ENCODE results near the gene SETBP1. TPM values are rescaled to one million over a fixed set of nuclear protein-coding genes. Genes with fewer than 3 reads are reported as not detected.

Gene SETBP1
- total RNA-seq, 1 donor, result 2.6 TPM

DNA sequence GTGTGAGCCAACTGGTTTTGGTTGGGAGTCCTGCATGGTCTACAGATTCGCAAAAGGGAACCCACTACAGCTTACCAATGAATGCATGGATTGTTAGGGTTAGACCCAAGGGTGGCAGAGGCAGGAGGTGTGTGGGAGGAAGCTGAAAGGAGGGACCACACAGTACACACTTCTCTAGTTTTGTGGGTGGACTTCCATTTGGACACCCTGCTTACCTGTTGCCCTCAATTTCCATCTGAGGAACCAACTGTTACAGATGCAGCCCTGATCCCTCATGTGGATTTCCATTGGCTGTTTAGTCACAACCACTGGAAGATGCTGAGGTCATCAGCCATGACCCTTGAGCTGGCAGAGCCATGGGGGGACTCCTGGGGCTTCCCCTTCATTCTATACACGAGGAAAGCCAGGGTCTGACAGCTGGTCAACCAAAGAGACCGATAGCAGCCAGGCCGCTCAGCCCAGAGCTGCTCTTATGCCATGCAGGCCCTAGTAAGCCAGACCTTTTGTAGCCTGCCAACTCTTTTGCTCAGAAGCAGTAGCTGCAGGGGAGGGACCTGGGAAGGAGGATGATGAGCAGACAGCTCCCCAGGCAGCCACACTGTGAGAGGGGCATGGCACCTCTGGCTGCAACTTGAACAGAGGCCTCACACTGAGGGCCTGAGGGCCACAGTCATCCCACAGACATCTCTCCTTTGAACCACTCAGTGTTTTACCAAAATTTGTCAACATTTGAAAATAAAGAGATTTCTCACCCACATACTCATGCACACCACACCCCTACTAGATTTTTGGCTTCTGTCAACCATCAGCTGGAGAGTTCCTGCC is 162.1 kb downstream of the SETBP1 start:
- no peak overlapping the region for H3K4me3 ChIP-seq (ENCODE audit: low read depth, low read length)
- TF ChIP-seq, protein P1, sequence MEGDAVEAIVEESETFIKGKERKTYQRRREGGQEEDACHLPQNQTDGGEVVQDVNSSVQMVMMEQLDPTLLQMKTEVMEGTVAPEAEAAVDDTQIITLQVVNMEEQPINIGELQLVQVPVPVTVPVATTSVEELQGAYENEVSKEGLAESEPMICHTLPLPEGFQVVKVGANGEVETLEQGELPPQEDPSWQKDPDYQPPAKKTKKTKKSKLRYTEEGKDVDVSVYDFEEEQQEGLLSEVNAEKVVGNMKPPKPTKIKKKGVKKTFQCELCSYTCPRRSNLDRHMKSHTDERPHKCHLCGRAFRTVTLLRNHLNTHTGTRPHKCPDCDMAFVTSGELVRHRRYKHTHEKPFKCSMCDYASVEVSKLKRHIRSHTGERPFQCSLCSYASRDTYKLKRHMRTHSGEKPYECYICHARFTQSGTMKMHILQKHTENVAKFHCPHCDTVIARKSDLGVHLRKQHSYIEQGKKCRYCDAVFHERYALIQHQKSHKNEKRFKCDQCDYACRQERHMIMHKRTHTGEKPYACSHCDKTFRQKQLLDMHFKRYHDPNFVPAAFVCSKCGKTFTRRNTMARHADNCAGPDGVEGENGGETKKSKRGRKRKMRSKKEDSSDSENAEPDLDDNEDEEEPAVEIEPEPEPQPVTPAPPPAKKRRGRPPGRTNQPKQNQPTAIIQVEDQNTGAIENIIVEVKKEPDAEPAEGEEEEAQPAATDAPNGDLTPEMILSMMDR (IDR thresholded peaks at IDR 0.05; ENCODE audit: insufficient read depth, low read depth, low read length), result no peak
- no peak for DNase-seq (ENCODE audit: low read depth)

GRCh38 chr18:44844486-44844885 is 163.8 kb downstream of the SETBP1 start:
- no peak for DNase-seq (ENCODE audit: low read depth)
- H3K4me3 ChIP-seq (ENCODE audit: low read depth, low read length), result no peak overlapping the region
- TF ChIP-seq, protein P1 (IDR thresholded peaks at IDR 0.05; ENCODE audit: insufficient read depth, low read depth, low read length), result no peak

DNA sequence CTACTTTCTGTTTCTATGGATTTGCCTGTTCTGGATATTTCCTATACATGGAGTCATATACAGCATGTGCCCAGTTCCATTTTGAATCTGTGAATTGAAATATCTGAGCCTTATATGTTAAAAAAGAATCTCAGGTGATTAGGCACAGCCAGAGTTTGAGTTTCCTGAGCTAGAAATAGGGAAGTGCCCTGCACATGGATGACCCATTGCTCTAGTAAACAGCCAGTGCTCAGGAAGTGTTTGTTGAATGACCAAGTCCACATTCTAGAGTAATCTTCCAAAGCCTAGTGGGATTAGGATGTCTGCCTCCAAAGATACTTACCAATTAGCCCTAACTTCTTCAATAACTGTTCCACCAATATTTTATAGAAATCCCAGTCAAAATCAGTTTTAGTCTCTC is 165.8 kb downstream of the SETBP1 start:
- DNase-seq (ENCODE audit: low read depth), result no peak
- H3K4me3 ChIP-seq (ENCODE audit: low read depth, low read length), result no peak overlapping the region
- TF ChIP-seq, protein P1 (IDR thresholded peaks at IDR 0.05; ENCODE audit: insufficient read depth, low read depth, low read length), result no peak

- TF ChIP-seq, protein P1 (IDR thresholded peaks at IDR 0.05; ENCODE audit: insufficient read depth, low read depth, low read length), result no peak
- no peak for DNase-seq (ENCODE audit: low read depth)
Measured at GRCh38 chr18:44848644-44849335, 168.1 kb downstream of the SETBP1 start.

GRCh38 chr18:44849361-44849760 is 168.7 kb downstream of the SETBP1 start:
- H3K4me3 ChIP-seq (ENCODE audit: low read depth, low read length), result no peak overlapping the region
- TF ChIP-seq, protein P1 (IDR thresholded peaks at IDR 0.05; ENCODE audit: insufficient read depth, low read depth, low read length), result no peak
- DNase-seq (ENCODE audit: low read depth), result no peak

More at GRCh38 chr18:44848644-44849335, 168.1 kb downstream of the SETBP1 start:
- no peak overlapping the region for H3K4me3 ChIP-seq (ENCODE audit: low read depth, low read length)

DNA sequence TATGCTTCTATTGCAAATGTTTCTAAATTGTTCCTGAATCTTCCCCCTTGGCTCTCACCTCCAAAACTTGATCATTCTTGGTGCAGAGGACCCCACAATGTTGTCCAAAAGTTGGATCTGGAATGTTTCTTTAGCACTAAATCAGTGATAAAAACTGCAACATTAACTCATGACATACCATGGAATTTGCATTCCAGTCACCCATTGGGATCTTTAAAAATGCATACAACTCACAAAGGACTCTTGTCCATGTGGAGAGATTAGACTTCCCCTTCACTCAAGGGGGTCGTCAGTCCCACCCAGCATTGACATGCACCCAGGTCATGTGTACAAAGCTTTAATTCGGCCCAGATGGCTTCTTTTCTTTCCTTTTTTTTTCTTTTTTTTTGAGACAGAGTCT is 169.3 kb downstream of the SETBP1 start:
- no peak overlapping the region for H3K4me3 ChIP-seq (ENCODE audit: low read depth, low read length)
- TF ChIP-seq, protein P1 (IDR thresholded peaks at IDR 0.05; ENCODE audit: insufficient read depth, low read depth, low read length), result no peak
- DNase-seq (ENCODE audit: low read depth), result no peak
